ENCODE data around the gene SPINDOC.
"Not testable (repeated sequence)": the region's sequence is repeated elsewhere in the genome, so short reads cannot be mapped to it uniquely, and the experiment has no call there.

SPINDOC gene

DNA sequence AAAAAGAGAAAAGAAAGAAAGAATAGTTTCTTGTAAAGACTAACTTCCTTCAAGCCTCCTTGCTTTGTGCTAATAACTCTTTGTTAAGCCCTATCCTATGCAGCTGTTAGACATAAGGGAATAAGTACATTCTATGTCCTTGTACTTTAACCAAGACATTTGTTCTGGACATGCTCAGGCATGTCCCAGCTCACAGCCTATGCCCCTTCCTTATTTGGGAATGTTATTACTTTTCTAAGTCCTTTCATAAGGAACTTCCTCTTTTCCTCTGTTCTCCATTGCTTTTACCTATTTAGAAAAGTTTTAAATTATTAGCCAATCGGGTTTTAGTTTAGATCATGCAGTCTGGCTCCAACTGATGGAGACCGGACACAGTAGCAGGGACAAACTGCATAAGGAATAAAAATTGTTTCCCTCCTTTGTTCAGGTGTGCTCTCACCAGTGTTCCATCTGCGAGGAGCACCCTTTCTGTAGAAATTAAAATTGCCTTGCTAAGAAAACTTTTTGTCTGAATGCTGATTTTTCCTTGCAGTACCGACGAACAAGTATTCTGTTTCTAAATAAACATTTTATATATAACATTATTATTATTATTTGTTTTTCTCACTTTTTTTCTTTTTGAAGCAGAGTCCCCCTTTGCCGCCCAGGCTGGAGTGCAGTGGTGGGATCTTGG, 21.6 kb upstream of the SPINDOC start:
- DNase-seq = no peak

DNA sequence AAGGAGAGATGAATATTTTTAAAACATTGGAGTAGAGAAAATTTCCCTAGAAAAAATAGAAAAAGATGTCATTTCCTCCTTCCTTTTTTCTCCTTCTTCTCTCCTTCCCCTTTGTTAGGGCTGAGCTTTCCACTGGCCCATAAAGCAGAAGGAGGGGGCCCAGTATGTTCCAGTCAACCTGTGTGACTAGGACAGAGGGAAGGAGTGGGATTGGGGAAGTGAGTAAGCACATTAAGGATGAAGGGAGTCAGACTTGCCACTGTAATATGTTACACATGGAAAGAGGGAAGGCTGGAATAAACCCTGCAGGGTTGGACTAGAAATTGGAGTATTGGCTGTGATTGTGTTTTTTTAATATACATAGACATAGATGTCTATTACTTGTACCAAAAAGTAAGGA, 20.1 kb upstream of the SPINDOC start:
- no peak for DNase-seq

DNA sequence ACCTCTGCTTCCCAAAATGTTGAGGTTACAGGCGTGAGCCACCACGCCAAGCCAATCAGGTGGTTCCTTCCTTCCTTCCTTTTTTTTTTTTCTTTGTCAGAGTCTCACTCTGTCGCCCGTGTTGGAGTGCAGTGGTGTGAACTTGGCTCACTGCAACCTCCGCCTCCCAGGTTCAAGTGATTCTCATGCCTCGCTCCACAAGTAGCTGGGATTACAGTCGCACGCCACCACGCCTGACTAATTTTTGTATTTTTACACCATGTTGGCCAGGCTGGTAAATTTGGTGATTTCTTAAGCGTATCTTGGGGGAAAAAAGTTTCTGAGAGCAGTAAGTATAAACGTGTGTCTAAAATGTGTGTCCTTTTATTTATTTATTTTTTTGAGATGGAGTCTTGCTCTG, 18.2 kb upstream of the SPINDOC start:
- no peak for DNase-seq

DNA sequence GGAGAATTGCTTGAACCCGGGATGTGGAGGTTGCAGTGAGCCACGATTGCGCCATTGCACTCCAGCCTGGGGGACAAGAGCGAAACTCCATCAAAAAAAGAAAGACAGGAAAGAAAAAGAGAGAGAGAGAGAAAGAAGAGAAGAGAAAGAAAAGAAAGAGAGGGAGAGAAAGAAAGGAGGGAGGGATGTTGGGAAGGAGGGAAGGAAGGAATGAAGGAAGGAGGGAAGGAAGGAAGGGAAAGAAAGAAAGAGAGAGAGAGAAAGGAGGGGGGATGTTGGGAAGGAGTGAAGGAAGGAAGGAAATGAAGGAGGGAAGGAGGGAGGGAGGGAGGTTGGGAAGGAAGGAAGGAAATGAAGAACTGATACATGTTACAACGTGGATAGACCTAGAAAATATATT, 12.3 kb upstream of the SPINDOC start:
- no peak for DNase-seq

DNA sequence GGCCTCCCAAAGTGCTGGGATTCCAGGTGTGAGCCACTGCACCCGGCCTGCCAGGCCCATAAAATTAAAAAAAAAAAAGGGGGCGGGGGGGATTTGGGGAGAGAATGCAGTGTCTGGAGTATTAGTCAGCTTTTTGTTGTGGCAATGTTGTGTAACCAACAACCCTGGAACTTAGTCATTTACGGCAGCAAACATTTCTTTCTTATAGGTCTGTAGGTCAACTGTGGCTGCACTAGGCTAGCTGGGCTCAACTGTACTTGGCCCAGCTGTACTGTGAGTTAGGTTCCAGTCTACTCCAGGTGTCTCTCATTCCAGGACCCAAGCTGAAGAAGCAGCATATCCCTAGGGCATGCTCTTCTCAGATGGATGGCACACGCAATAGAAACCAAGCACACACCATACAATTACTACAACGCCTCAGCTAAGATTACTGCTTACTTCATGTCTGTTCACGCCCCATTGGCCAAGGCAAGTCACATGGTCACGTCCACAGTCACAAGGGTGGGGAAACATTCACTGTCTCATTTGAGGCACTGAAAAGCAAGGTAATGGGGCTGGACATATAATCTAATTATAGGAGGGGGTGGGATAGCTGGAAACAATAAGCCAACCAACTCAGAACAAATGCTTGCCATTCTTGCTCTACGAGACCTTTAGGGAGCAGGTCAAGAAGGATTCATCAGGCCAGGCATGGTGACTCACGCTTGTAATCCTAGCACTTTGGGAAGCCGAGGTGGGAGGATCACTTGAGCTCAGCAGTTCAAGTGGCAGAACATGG, 10.4 kb upstream of the SPINDOC start:
- no peak for DNase-seq

DNA sequence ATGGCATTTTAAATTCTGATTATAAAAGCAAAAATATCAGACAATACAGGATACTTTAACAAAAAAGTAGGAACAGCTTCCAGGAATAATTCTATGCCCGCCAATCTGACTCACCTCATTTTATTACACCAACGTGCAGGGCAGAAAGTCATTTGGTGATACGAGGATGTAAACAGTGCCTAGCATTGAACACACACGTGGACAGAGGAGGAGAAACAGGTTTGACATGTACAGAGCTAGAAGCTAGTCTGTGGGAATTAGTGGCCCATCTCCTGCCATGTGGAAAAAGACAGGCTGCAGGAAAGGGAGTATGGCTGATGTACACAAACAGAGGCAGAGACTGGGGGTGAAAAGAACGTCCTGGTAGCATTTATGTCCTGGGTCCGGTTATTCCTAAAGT, 9.0 kb upstream of the SPINDOC start:
- no peak for DNase-seq

DNA sequence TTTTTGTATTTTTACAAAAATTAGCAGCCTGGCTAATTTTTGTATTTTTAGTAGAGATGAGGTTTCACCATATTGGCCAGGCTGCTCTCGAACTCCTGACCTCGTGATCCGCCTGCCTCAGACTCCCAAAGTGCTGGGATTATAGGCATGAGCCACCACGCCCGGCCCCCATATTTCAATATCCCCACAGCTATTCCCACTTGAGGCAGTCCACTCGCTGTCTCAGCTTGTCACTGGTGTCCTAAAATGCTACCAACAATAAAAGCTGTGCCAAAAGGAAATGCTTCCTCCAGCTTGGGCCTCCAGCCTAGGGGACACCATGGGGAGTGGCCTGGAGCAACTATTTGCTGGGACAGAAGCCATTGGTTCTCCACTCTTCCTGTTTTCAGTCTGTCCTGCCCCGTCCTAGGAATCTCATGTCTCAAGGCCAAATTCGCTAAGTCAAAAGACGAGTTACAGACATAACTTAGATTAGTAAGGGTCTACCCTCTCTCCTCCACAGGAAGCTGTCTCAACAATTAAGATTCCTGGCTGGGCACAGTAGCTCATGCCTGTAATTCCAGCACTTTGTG, 7.3 kb upstream of the SPINDOC start:
- DNase-seq = no peak

DNA sequence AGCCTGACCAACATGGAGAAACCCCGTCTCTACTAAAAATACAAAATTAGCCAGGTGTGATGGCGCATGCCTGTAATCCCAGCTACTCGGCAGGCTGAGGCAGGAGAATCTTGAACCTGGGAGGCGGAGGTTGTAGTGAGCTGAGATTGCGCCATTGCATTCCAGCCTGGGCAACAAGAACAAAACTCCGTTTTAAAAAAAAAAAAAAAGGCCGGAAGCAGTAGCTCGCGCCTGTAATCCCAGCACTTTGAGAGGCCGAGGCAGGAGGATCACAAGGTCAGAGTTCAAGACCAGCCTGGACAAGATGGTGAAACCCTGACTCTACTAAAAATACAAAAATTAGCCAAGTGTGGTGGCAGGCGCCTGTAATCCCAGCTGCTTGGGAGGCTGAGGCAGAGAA, 2.9 kb upstream of the SPINDOC start:
- not testable (repeated sequence) for DNase-seq

DNA sequence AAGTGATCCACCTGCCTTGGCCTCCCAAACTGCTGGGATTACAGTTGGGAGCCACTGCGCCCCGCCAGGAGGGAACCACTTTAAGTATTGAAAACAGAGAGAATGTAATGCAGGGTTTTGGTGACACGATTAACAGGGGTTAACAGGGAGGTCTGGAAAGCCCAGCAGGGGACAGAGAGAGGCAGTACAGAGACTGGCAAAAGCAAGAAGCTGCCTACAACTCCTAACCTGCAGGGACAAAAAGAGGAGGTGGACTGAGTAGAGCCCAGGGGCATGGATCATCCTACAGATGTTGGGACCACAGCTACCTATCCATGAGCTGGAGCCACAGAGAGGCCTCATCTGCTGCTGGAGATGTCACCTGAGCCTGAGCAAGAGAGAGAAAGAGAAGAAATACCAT, 1.7 kb upstream of the SPINDOC start:
- no peak for DNase-seq

DNA sequence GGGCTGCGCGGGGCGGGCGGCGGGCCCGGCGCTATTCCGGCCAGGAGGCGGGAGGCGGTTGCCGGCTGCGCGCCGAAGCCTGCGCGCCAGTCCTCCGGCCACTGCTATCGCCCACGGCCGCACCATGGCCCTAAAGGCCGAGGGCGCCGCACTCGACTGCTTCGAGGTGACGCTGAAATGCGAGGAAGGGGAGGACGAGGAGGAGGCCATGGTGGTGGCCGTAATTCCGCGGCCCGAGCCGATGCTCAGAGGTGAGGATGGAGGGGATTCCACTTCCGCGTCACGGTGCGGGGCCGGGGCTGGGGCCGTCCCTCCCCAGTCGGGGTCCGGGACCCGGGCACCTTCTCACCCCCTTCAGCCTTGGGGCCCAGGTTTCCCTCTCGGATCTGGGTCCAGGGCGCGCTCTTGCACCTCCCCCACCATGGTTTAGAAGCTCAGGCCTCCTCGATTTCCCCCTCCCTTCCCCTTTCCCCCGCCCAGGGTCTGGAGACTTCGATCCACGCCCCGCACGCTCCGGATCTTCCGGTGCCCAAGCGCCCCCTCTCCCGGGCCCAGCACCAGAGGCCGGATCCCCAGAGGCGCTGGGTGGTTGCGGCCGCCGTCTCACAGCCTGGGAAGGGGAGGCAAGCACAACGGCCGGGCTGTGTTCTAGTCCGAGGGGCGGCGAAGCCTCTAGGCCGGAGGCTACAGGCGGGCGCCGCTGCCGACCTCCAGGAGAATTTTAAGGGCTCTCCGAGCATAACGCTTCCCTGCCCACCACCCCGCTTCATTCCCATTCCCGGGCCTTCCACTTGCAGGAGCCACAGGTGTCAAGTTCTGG, 517 bp downstream of the SPINDOC start:
- peak; percentile 34 for DNase-seq

DNA sequence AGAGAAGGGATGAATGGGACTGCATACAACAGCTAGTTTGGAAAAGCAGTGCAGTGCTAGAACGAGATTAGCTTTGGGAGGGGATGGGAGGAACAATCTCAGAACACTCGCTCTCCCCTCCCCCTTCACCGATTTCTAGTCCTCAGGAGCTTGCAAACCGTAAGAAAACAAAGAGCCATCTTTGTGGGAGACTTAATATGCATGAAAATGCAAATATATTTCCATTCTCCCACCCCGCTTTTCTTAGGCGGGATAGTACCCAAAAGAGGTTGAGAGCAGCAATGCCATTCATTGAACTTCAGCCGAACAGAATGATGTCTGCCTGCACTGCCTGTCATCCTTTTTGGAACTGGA, 1.1 kb downstream of the SPINDOC start:
- no peak for DNase-seq

DNA sequence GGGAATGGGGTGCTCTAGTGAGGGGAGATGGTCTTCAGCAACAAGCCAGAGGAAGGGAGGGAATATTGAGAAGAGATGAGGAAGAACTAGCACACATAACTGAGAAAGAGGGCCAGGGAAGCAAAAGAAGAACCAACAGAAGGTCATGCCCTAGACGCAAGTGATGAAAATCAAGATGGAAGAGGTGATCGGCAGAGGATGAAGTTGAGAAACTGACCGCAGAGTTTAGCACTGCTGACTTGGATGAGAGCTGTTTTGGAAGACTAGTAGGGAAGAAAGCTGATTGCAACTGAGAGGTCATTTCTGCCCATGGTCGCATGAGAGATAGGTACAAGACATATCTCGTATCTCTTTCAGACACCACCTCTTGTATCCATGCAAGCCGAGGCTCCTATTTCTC, 2.9 kb downstream of the SPINDOC start:
- no peak for DNase-seq

DNA sequence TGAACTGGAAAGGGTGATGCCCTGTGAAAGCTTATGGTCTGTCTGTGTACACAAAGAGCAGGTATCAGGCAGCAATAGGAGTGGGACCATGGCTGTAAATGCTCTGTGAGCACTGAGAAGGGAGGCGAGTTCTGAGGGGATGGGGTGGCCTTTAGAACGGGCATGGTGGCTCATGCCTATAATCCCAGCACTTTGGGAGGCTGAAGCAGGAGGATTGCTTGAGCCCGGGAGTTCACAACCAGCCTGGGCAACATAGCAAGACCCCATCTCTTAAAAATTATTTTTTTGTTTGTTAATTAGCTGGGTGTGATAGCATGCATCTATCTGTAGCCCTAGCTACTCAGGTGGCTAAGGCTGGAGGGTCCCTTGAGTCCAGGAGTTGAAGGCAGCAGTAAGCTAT, 3.5 kb downstream of the SPINDOC start:
- no peak for DNase-seq

DNA sequence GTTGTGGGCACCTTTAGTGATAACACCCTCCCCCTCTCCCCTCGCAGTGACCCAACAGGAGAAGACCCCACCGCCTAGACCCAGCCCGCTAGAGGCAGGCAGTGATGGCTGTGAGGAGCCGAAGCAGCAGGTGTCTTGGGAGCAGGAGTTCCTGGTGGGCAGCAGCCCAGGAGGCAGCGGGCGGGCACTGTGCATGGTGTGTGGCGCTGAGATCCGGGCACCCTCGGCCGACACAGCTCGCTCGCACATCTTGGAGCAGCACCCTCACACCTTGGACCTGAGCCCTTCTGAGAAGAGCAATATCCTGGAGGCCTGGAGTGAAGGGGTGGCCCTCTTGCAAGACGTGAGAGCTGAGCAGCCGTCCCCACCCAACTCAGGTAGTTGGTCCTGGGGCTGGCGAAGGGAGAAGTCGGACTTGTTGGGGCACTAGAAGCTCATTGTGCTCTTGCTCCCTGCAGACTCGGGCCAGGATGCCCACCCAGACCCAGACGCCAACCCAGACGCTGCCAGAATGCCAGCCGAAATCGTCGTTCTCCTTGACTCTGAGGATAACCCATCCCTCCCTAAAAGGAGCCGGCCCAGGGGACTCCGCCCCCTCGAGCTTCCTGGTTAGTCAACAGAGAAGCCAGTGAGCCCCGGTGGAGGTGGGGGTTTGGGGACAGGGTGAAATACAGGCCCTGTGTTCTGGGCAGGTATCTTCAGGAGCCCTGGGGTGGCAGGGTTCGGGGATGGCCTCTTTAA, 4.7 kb downstream of the SPINDOC start:
- DNase-seq = no peak

DNA sequence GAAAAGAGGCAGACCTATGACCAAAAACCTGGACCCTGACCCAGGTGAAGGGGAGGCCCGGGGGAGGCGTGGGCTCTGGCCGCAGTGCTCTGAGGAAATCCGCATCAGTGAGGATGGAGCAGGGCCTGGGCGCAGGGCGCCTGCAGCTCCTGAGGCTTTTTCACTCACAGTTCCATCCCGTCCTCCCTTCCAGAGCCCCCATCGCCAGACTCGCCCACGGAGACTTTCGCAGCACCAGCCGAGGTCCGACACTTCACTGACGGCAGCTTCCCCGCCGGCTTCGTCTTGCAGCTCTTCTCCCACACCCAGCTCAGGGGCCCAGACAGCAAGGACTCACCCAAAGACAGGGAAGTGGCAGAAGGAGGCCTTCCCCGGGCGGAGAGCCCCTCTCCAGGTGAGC, 5.4 kb downstream of the SPINDOC start:
- DNase-seq = no peak

DNA sequence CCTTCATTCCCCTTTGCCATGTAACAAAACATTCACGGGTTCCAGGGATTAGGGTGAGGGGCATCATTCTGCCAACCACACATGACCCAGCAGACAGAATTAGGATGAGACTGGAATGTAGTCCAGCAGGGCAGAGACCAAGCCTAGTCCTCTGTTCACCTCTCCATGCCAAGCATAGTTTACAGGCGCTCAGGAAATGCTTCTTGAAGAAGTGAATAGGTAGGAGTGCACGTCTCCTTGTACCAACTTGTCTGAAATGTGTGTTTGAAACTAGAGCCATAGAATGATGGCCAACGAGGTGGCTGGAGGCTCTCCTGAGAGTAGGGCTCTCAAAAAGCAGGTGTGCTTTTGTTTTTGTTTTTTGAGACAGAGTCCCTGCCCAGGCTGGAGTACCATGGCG, 8.2 kb downstream of the SPINDOC start:
- no peak for DNase-seq

DNA sequence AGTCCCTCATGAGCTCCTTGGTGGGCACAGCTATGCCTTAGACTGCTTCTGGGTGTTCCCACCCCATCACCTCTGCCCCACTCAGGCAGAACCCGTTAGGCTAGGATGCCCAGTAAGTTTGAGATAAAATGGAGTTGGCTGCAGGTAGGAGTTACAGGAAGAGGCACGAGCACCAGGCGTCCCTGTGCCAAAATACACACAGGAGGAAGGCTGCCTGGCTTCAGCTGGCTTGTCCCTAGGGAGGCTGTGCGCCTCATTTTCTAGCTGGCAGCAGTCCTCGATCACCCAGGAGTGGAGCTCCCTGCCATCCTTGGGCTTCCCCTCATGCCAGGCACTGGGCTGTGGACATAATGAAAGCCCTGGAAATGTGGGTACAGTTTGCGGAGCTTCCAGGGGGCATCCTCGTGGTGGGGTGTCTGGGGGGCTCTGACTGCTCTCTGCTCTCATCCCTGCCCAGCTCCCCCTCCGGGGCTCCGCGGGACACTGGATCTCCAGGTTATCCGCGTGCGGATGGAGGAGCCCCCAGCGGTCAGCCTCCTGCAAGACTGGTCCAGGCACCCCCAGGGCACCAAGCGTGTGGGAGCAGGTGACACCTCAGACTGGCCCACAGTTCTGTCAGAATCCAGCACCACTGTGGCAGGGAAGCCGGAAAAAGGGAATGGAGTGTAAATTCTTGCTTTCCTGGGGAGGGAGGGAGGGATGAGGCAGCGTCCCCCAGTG, 13.4 kb downstream of the SPINDOC start:
- DNase-seq = no peak

DNA sequence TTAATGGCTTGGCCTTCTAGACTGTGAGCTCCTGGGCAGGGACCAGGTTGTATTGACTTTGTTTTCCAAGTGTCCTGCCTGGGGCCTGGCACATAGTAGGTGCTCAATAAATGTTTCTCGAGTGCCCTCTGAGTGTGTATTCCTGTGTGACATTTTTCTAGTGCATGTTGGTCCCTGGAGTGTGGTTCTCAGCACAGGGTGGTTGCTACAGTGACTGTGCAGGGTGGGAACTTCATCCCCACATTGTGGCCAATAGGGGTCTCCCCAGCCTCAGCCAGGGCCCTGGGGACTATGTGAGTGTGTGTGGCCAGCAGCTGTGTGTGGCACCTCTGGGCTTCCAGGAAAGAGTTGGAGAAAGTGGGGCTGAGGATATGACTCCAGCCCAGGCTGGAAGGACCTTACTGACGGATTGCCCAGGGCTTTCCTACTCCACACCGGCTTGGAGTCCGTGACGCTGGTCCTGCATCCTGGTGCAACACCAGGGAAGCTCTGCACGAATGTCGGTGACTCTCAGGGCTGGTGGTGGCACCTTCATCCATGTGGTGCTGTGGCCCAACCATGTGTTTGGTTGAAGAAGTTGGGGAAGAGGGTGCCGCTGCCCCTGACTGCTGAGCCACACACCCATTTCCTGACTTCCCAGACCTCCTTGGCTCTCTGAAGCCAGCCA, 16.7 kb downstream of the SPINDOC start:
- DNase-seq = no peak

DNA sequence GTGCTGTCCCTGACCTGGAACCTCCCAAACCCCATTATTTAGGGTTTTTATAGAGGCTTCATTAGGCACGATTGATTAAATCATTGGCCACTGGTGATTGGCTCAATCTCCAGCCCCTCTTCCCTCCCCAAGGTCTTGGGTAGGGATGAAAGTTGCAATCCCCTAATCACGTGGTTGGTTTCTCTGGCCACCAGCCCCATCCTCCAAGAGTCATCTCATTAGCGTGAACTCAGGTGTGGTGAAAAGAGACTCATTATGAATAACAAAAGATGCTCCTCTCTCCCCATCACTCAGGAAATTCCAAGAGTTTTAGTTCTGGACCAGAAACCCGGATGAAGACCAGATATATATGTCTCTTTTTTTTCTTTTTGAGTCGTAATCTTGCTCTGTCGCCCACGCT, 18.1 kb downstream of the SPINDOC start:
- no peak for DNase-seq

DNA sequence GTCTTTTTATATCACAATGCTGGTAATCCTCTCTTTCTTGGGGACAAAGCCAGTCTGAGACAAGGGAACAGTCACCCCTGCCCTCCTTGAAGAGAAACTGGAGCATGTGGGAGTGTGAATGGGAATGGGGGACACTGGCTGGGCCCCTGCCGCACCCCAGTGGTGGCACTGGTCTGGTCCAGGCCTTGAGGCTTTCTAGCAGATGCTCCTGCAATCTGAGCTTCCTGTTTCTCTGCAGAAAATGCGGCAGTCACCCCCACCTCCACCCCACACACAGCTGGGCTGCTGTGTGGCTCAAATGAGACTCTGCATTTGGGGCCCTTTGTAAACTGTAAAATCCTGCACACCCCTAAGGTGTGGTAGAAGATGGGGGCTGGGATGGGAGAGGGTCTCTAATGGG, 19.1 kb downstream of the SPINDOC start:
- no peak for DNase-seq

DNA sequence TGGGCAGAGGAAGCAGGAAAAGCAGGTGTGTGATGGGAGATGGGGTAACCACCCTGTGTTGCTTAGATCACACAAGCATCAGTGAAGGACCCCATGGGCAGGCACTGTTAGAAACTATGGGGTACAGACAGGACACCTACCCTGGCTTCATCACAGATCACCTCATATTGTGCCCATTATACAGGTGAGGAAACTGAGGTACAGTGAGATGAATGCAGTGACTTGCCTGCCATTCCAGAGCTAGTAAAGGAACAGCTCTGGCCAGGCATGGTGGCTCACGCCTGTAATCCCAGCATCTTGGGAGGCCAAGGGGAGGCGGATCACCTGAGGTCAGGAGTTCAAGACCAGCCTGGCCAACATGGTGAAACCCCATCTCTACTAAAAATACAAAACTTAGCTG, 19.8 kb downstream of the SPINDOC start:
- no peak for DNase-seq

Data from activated CD8-positive, alpha-beta memory T cell treated with anti-CD3 and anti-CD28 coated beads, Interleukin-2, amount 50 U/mL, for 4 hours (primary cell).